Stimulated activated naive B cell treated with anti-CD40 and anti-IgM and Interleukin-4, amounts not matched to agents 10 μg/mL and 1 μg/mL and 100 μg/mL, for 72 hours (primary cell): ENCODE results near the gene XRN2.

Experiments
- ATAC-seq, 2 donors: fragments of 150-1000 bp; cut with Tn5 transposase; replicated peaks; 2 replicates each; pipeline ENCODE4 v1.10.0; 2021; ENCODE audit warnings: moderate library complexity in 1 of 2
- DNase-seq: peaks from one replicate; pipeline ENCODE4 v3.0.0; 2021
- H3K27ac Mint-ChIP-seq: one replicate; pipeline ENCODE4 v1.8.0; 2022; ENCODE audit warnings: mild to moderate bottlenecking, mixed read lengths
- H3K27me3 Mint-ChIP-seq, 2 donors: one replicate each; pipeline ENCODE4 v1.8.0; 2022; ENCODE audit warnings: mixed read lengths in 2 of 2
- H3K36me3 Mint-ChIP-seq, 2 donors: one replicate each; pipeline ENCODE4 v1.8.0; 2022; ENCODE audit warnings: mixed read lengths in 2 of 2, mild to moderate bottlenecking in 1 of 2
- H3K4me1 Mint-ChIP-seq, 2 donors: one replicate each; pipeline ENCODE4 v1.8.0; 2022; ENCODE audit warnings: mixed read lengths in 2 of 2, mild to moderate bottlenecking in 1 of 2
- H3K4me3 Mint-ChIP-seq, 2 donors: one replicate each; pipeline ENCODE4 v1.8.0; 2022; ENCODE audit warnings: mild to moderate bottlenecking in 2 of 2, mixed read lengths in 2 of 2, moderate library complexity in 1 of 2
- H3K9me3 Mint-ChIP-seq, 2 donors: one replicate each; pipeline ENCODE4 v1.8.0; 2022; ENCODE audit warnings: mixed read lengths in 2 of 2, mild to moderate bottlenecking in 1 of 2

XRN2 gene

DNA sequence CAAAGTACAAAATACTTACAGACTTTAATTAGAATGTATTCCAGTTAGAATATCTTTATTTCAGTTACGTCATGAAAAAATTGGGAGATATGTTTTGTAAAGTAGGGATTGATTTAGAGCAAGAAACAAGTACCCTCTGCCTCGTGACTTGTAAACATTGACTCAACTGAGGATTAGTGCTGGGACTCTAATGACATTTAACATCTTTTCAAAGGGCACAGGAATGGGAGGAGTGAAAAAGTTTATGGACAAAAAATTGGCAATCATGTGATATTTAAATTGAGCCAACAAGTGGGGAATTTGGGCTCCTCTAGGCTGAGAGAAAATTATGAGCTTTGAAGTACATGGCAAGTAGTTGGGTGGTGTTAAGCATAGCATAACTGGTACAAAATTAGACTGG lies 68.9 kb downstream of the XRN2 start:
- no peak for ATAC-seq
- Mint-ChIP-seq H3K9me3 (no peaks in the 10 kb centered on the region), H3K4me1 (peaks cover 3 to 12% of the 10 kb centered on the region in 2 donors), H3K27ac (no peak overlapping the region), H3K27me3 (no peaks in the 10 kb centered on the region), H3K4me3 (no peak overlapping the region), H3K36me3 (peaks cover 29 to 53% of the 10 kb centered on the region in 2 donors)
- no peak for DNase-seq

DNA sequence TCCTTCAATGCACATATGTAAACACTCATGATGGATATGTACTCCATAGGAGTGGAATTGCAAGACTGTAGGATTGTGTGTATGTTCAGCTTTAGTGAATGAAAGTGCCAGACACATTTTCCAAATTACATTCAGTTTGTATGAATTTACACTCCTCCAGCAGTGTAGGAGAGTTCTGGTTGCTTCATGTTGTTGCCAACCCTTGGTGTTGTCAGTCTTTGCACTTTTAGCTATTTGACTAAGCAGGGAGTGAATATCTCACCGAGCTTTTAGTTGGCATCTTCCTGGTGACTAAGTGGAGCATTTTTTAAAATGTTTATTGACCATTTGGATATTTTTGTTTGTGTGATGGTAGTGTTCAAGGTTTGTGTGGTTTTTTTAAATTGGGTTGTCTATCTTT lies 70.3 kb downstream of the XRN2 start:
- Mint-ChIP-seq H3K9me3 (no peaks in the 10 kb centered on the region), H3K27ac (no peak overlapping the region), H3K4me1 (peaks cover 3 to 12% of the 10 kb centered on the region in 2 donors), H3K36me3 (peaks cover 36 to 57% of the 10 kb centered on the region in 2 donors), H3K27me3 (no peaks in the 10 kb centered on the region), H3K4me3 (no peak overlapping the region)
- DNase-seq = no peak
- no peak for ATAC-seq

DNA sequence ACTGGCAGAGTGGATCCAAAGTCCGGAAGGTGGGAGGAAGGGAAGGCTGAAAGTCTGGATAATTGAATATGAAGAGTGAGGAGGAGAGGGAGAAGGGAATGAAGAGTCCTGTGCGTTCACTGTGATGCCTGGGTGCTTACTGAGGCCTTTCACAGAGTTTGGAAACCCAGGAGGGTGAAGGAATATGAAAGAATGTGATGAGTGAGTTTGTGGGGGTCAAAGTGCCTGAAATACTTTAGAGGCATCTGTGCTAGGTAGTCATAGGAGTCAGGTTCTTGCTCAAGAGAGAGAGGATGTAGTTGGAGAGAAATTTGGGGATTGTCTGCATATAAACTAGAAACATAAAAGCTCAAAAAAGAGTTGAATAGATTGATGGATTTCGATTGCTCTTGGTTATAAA lies 73.5 kb downstream of the XRN2 start:
- no peak for DNase-seq
- H3K4me3 Mint-ChIP-seq = no peak overlapping the region
- ATAC-seq = no peak
- peaks cover 3 to 12% of the 10 kb centered on the region in 2 donors for H3K4me1 Mint-ChIP-seq
- H3K27me3 Mint-ChIP-seq = no peaks in the 10 kb centered on the region
- H3K9me3 Mint-ChIP-seq = no peaks in the 10 kb centered on the region
- H3K27ac Mint-ChIP-seq = no peak overlapping the region
- H3K36me3 Mint-ChIP-seq = peaks cover 42 to 63% of the 10 kb centered on the region in 2 donors

DNA sequence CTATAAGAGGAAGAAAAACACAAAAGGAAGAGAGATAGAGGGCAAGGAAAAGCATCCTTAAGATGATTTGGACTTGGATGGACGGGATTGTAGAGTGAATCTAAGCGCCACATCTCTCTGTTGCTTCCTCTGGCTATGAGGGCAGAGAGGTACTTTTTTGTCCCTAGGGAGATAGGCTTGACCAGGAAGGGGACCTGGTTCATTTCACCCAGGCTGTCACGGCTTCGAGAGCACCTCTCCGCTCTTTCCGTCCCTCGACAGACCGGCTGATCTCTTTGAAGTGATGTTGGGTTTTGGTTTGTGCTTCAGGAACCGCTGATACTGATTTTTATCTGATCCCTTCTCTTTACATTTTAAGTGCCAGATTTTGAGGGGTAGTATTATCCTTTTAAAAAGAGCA lies 74.6 kb downstream of the XRN2 start:
- DNase-seq = no peak
- Mint-ChIP-seq H3K36me3 (peaks cover 38 to 56% of the 10 kb centered on the region in 2 donors), H3K27me3 (no peaks in the 10 kb centered on the region), H3K9me3 (no peaks in the 10 kb centered on the region), H3K4me1 (peaks cover 3 to 12% of the 10 kb centered on the region in 2 donors), H3K4me3 (no peak overlapping the region), H3K27ac (no peak overlapping the region)
- no peak for ATAC-seq

DNA sequence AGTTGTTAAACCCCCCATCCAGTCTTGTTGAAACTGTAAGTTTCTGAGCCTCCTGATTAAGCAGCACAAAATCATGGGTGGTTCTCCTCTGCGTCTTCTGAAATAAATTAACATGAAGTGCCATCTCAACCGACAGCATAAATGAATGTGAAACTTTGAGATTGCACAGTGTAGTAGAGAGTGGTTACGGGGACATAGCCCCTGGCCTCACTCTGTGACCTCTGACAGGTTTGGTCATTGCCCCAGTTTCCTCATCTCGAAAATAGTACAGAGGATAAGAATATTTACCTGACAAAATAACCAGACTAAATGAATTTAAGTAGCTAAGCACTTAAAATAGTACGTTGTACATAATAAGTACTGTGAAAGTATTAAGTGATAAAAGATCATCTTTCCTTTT lies 75.1 kb downstream of the XRN2 start:
- Mint-ChIP-seq H3K9me3 (no peaks in the 10 kb centered on the region), H3K4me3 (no peak overlapping the region), H3K4me1 (peaks cover 3 to 12% of the 10 kb centered on the region in 2 donors), H3K27me3 (no peaks in the 10 kb centered on the region), H3K36me3 (peaks cover 32 to 51% of the 10 kb centered on the region in 2 donors), H3K27ac (no peak overlapping the region)
- ATAC-seq (no peak), DNase-seq (no peak)

DNA sequence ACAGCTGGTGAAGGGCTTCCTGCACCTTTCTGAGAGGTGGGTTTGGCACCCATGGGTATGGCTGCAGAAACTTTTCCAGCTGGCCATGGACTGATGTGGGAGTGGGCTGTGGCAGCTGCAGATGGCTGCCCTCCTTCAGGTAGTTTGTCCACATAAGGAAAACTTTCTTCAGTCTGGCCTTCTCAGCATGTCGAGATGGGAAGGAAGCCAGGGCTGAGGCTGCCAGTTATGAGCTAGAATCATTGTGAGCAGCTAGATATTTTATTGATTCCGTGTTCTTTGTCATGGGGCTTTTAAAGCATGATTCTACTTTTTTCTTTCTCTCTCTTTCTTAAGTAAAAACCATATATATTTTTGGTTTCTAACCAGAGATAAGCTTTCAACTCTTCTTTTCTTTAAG lies 77.6 kb downstream of the XRN2 start:
- ATAC-seq (no peak), DNase-seq (no peak)
- H3K4me1 Mint-ChIP-seq = no peaks in the 10 kb centered on the region
- no peaks in the 10 kb centered on the region for H3K27me3 Mint-ChIP-seq
- H3K36me3 Mint-ChIP-seq = peaks cover 34 to 44% of the 10 kb centered on the region in 2 donors
- no peak overlapping the region for H3K4me3 Mint-ChIP-seq
- H3K9me3 Mint-ChIP-seq = no peaks in the 10 kb centered on the region
- no peak overlapping the region for H3K27ac Mint-ChIP-seq

DNA sequence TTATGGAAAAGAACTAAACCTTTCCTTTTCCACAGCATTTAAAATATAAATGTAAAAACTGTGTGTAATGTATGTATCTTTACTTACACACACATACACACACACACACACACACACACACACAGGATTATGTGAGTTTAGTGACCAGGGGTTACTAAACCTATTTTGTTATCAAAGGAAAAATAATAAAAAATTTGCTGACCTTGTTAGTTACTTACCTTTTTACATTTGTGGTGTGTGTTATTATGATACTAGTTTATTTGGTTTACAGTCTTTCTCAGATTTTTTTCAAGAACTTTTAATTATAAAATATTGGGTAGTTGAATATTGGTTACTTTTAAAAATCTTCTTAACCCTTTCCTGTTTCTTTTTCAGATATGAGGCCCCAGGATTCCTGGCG lies 78.5 kb downstream of the XRN2 start:
- DNase-seq = no peak
- ATAC-seq = no peak
- Mint-ChIP-seq H3K36me3 (peaks cover 30 to 44% of the 10 kb centered on the region in 2 donors), H3K27ac (no peak overlapping the region), H3K27me3 (no peaks in the 10 kb centered on the region), H3K9me3 (no peaks in the 10 kb centered on the region), H3K4me1 (no peaks in the 10 kb centered on the region), H3K4me3 (no peak overlapping the region)

DNA sequence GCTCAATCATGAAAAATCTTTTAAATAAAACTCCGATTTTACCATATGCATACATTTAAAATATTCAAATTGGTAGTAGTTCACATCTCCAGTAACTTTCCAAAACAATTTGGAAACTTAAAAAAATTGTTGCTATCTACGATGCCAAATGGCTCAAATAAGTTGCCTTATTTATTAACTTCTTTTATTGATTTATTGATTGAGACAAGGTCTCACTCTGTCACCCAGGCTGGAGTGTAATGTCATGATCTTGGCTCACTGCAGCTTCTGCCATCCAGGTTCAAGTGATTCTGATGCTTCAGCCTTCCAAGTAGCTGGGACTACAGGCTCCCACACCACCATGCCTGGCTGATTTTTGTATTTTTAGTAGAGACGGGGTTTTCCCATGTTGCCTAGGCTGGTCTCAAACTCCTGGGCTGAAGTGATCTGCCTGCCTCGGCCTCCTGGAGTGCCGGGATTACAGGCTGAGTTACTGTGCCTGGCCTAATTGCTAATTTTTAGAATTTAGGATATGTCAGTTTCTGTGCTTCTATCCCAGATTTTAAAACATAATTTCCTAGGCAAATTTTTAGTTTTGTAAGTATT lies 81.3 kb downstream of the XRN2 start:
- Mint-ChIP-seq H3K9me3 (no peaks in the 10 kb centered on the region), H3K4me1 (no peaks in the 10 kb centered on the region), H3K4me3 (no peak overlapping the region), H3K27me3 (no peaks in the 10 kb centered on the region), H3K36me3 (peaks cover 17 to 30% of the 10 kb centered on the region in 2 donors), H3K27ac (no peak overlapping the region)
- DNase-seq (no peak), ATAC-seq (no peak)

DNA sequence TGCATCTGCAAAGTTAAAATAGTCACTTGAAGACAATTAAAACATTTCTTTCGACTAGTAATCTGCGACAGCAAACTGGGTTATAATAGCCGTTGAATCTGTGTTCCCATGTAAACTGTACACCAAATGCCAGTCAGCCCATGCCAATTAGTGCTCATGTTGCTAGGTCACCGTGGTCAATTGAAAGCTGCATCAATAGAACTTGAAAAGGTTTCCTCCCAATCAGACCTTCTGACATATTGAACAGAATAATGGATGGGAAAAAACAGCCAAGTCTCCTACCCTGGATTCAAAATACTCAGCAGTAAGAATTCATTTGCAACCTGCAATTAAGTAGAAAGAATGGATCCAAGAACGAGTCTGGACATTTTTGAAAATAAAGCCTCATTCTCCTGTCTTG lies 83.0 kb downstream of the XRN2 start:
- no peak overlapping the region for H3K27ac Mint-ChIP-seq
- H3K4me3 Mint-ChIP-seq = no peak overlapping the region
- H3K4me1 Mint-ChIP-seq = no peaks in the 10 kb centered on the region
- H3K36me3 Mint-ChIP-seq = peaks cover 23 to 32% of the 10 kb centered on the region in 2 donors
- no peaks in the 10 kb centered on the region for H3K9me3 Mint-ChIP-seq
- no peak for ATAC-seq
- H3K27me3 Mint-ChIP-seq = peaks cover 4% of the 10 kb centered on the region in 2 donors
- DNase-seq = no peak

DNA sequence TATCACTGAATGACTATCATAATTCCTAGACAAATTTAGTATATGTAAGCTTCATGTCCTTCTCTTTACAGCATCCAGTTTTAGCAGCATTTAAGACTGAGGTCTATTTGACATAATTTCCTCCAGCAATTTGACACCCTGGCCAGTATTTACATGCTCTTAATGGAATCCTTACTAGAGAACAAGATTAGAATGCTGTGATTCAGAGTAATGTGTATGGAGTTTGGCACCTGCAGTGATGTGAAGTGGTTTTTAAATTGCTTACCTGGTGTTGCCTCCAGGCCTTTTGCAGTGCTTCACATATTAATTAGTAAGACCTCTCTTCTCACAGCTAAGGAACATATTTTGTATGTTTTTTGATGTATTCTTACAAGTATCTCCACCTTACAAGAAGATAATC lies 84.4 kb downstream of the XRN2 start:
- no peaks in the 10 kb centered on the region for H3K9me3 Mint-ChIP-seq
- peaks cover 13 to 15% of the 10 kb centered on the region in 2 donors for H3K27me3 Mint-ChIP-seq
- DNase-seq (no peak), ATAC-seq (no peak)
- peaks cover 28 to 37% of the 10 kb centered on the region in 2 donors for H3K36me3 Mint-ChIP-seq
- H3K27ac Mint-ChIP-seq = no peak overlapping the region
- H3K4me1 Mint-ChIP-seq = peaks cover 5 to 7% of the 10 kb centered on the region in 2 donors
- no peak overlapping the region for H3K4me3 Mint-ChIP-seq

DNA sequence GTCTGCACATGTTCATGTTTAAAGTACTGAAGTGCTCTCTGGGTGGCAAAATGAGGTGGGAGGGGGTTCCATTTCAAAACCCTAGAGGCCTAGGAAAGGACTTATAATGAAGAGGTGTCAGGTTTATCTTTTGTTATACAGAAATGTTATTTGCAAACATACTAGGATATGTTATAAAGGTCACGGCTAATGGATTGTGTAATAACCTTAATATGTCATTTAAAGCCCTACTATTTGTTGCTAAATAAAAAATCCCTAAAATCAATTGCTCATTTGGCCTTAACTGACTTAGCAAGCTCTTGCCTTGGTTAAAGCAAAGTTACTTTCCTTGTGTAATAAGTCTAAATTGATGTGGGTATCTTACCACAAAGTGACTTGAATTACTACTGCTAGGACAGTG lies 85.4 kb downstream of the XRN2 start:
- DNase-seq (no peak), ATAC-seq (no peak)
- Mint-ChIP-seq H3K4me1 (peaks cover 10 to 14% of the 10 kb centered on the region in 2 donors), H3K27ac (no peak overlapping the region), H3K9me3 (no peaks in the 10 kb centered on the region), H3K36me3 (peaks cover 27 to 34% of the 10 kb centered on the region in 2 donors), H3K4me3 (no peak overlapping the region), H3K27me3 (peaks cover 19 to 25% of the 10 kb centered on the region in 2 donors)

DNA sequence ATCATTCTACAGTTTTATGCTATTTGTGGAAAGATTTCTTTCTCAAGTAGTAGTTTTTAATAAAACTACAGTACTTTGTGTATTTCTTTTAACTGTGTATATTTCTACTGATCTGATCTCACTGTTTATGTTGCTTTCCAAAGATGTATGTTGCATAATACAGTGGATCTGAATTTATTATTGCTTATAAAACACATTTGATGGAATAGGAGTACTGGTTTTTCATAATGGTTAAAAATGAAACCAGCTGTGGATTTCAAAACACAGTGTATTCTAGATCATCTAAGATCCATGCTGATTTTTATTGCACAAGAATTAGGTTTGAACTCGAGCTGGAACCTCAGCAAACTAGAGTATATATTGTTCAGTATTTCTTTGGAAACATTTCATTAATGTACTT lies 86.2 kb downstream of the XRN2 start:
- DNase-seq = no peak
- H3K4me1 Mint-ChIP-seq = peaks cover 10 to 14% of the 10 kb centered on the region in 2 donors
- H3K9me3 Mint-ChIP-seq = no peaks in the 10 kb centered on the region
- no peak overlapping the region for H3K27ac Mint-ChIP-seq
- no peak overlapping the region for H3K4me3 Mint-ChIP-seq
- H3K36me3 Mint-ChIP-seq = peaks cover 21 to 29% of the 10 kb centered on the region in 2 donors
- no peak for ATAC-seq
- peaks cover 19 to 27% of the 10 kb centered on the region in 2 donors for H3K27me3 Mint-ChIP-seq

DNA sequence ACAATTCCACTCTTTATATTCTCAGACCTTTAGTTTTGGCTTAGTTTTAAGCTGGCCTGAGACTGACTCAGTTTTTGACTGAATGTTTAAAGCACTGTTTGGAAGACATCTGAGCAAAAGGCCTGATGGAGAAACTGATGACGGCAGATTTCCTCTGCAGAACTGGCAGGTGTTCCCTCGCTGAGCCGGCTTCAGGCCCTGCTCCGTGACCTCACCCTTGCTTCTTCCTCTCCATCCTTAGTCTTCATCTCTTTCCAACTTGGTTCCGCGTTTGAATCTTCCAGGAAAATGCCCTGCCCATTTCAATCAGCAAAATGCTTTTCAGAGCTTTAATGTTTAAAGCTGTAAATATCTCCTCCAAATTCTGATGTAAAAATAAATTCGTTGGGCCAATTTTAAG lies 87.6 kb downstream of the XRN2 start:
- Mint-ChIP-seq H3K4me1 (peaks cover 10 to 14% of the 10 kb centered on the region in 2 donors), H3K27me3 (peaks cover 26 to 35% of the 10 kb centered on the region in 2 donors), H3K4me3 (no peak overlapping the region), H3K27ac (no peak overlapping the region), H3K9me3 (no peaks in the 10 kb centered on the region), H3K36me3 (peaks cover 21 to 29% of the 10 kb centered on the region in 2 donors)
- no peak for DNase-seq
- ATAC-seq = no peak

DNA sequence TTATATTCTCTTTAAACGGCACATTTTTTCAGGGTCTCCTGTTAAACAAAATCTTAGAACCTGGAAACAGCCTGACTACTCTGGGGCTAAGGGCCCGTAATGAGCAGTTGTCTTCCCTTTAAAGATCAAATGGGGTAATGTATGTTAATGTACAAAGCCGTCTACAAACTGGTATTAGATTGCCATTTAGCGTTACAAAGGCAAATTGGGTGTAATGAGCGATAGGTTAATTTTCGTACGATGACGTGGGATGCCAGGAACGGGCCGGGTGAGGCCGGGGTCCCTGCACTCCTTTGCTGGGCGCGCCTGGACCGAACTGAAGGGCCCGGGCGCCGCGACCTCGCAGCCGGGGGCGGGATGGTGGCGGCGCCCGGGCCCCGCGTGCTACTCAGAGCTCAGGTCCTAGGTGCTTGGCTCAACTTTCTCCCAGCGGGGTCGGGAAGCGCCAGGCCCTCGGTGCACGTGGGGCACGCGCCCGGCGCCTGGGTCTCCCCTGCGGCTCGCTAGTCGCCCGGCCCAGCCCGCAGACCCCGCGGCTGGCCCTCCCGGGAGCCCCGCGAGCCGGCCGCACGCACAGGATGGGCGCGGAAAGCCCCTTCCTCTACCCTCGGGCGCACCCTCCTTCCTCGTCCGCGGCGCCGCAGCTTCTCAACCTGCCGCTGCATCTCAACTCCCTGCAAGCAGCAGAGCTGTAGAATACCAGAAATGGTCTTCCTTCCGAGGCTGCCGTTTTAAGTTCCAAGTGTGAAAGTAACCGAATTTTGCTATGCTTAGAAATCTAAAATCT lies 88.2 kb downstream of the XRN2 start:
- peaks cover 26 to 41% of the 10 kb centered on the region in 2 donors for H3K27me3 Mint-ChIP-seq
- H3K36me3 Mint-ChIP-seq = peaks cover 21 to 25% of the 10 kb centered on the region in 2 donors
- H3K9me3 Mint-ChIP-seq = no peaks in the 10 kb centered on the region
- H3K4me1 Mint-ChIP-seq = peaks cover 10 to 18% of the 10 kb centered on the region in 2 donors
- H3K4me3 Mint-ChIP-seq = peak overlapping the region; percentile 70 to 73
- H3K27ac Mint-ChIP-seq = no peak overlapping the region
- ATAC-seq (peak; percentile 14 to 36), DNase-seq (no peak)

DNA sequence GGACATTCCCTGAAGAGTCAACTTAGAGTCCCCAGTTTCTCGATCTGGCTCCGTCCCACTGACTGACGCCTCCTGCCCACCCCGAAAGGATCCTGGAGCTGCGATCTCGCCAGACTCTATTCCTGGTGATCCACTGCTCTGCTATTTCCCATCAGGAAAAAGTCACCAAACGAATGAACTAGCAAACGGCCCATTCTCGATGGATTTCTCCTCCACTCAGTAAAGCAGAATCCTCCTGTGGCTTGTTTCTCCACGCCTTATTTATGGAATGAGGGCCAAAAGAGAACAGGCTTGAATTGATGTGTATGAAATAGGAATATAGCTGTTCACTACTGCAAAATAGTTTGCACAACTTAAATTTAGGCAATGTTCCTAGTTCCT lies 88.8 kb downstream of the XRN2 start:
- Mint-ChIP-seq H3K9me3 (no peaks in the 10 kb centered on the region), H3K4me3 (peak overlapping the region; percentile 70 to 73)

More for the DNA sequence above, 88.8 kb downstream of the XRN2 start:
- Mint-ChIP-seq H3K27ac (peak overlapping the region; percentile 85), H3K27me3 (peaks cover 26 to 41% of the 10 kb centered on the region in 2 donors), H3K36me3 (peaks cover 17 to 22% of the 10 kb centered on the region in 2 donors), H3K4me1 (peaks cover 10 to 19% of the 10 kb centered on the region in 2 donors)
- DNase-seq (no peak), ATAC-seq (no peak)
